Measurements from ENCODE around the gene CEP63.

DNA sequence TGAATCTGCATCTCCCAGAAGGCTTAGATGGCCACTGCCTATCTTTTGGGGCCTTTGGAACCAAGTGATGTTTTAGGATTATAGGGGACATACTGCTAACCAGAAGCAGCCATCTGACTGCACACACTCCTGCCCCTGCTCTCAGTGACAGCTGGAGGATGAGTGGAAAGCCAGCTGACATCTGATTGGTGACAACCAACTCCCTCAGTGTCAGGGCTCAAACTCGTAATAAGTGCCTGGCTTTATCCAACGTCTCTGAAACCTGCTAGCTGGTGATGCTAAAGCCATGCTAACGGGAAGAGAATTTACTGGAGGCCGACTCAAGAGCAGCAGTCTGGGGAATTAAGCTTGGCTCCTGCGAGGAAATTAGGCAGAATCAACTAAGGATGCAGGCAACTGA, 129.9 kb downstream of the CEP63 start:
- no peak for TF ChIP-seq EZH2 (IDR thresholded peaks at IDR 0.05; ENCODE audit: borderline replicate concordance)
- TF ChIP-seq, protein P1, sequence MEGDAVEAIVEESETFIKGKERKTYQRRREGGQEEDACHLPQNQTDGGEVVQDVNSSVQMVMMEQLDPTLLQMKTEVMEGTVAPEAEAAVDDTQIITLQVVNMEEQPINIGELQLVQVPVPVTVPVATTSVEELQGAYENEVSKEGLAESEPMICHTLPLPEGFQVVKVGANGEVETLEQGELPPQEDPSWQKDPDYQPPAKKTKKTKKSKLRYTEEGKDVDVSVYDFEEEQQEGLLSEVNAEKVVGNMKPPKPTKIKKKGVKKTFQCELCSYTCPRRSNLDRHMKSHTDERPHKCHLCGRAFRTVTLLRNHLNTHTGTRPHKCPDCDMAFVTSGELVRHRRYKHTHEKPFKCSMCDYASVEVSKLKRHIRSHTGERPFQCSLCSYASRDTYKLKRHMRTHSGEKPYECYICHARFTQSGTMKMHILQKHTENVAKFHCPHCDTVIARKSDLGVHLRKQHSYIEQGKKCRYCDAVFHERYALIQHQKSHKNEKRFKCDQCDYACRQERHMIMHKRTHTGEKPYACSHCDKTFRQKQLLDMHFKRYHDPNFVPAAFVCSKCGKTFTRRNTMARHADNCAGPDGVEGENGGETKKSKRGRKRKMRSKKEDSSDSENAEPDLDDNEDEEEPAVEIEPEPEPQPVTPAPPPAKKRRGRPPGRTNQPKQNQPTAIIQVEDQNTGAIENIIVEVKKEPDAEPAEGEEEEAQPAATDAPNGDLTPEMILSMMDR (IDR thresholded peaks at IDR 0.05; ENCODE audit: poor library complexity), result no peak

Measured in hepatocyte (in vitro differentiated cells).